IPS-15b (cell line): ENCODE data around the gene MYO15B.

Experiments
- H3K27me3 ChIP-seq: one replicate; pipeline ENCODE4 v1.6.1; 2013; ENCODE audit warnings: low read length; ENCODE audit not compliant: control insufficient read depth, insufficient read depth
- H3K36me3 ChIP-seq: one replicate; pipeline ENCODE4 v1.6.1; 2013; ENCODE audit warnings: low read length; ENCODE audit not compliant: control insufficient read depth, insufficient read depth
- H3K4me1 ChIP-seq: one replicate; pipeline ENCODE4 v1.6.1; 2013; ENCODE audit warnings: mild to moderate bottlenecking, low read length; ENCODE audit not compliant: control insufficient read depth, insufficient read depth
- H3K4me3 ChIP-seq: one replicate; pipeline ENCODE4 v1.5.1; 2013; ENCODE audit warnings: low read depth, low read length
- H3K9ac ChIP-seq: one replicate; pipeline ENCODE4 v1.6.1; 2013; ENCODE audit warnings: low read depth, mild to moderate bottlenecking, low read length
- H3K9me3 ChIP-seq: one replicate; pipeline ENCODE4 v1.6.1; 2013; ENCODE audit warnings: mild to moderate bottlenecking, low read length; ENCODE audit not compliant: control insufficient read depth, insufficient read depth

The MYO15B gene

DNA sequence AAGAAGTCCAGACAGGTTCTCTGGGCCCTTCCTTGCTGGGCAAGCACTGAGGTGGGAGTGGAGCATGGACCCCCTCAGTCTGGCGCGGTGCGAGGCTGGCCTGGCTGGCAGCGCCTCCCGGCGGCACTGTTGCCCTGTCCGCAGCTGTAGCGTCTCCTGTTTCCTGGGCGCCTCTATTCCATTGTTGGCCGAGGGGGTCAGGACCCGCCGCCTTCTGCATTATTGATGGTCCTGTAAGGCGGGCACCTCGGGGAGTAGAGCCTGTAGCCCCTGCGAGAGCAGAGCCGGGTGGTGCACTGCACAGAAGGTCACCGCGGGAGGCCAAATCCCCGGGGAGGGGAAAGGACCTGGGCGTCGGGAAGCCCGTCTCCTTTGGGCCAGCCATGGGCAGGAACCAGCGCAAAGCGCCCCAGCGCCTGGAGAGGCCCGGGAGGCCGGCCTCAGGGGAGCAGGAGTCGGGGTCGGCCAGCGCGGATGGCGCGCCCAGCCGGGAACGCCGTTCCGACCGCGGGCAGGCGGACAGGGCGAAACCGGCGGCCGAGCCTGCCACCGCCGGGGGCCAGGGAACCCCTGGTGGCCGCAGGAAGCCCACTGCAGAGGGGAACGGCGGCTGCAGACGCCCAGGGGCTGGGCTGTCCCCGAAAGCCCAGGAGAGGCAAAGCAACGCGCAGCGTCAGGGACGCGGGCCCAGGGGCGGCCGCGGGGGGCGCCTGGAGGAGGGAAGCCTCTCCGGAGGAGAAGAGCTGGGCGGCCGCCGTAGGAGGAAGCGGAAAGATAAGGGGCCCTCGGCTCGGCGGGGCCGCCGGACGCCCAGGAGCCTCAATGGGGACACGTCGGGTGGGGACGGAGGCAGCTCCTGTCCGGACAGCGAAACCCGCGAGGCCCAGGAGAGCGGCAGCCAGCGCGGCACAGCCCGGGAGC, at the start of gene MYO15B:
TSS of gene MYO15B (plus strand) at position 126 of the 921 bp plus-strand sequence. CDS start at position 384, 258 bp downstream.
- Histone ChIP-seq H3K9ac (peak within 1 kb of the TSS; percentile 65), H3K27me3 (peaks cover 6% of the 10 kb centered on the region), H3K4me1 (peaks cover 2% of the 10 kb centered on the region), H3K9me3 (no peaks in the 10 kb centered on the region), H3K4me3 (peak within 1 kb of the TSS; percentile 63), H3K36me3 (no peaks in the 10 kb centered on the region)

DNA sequence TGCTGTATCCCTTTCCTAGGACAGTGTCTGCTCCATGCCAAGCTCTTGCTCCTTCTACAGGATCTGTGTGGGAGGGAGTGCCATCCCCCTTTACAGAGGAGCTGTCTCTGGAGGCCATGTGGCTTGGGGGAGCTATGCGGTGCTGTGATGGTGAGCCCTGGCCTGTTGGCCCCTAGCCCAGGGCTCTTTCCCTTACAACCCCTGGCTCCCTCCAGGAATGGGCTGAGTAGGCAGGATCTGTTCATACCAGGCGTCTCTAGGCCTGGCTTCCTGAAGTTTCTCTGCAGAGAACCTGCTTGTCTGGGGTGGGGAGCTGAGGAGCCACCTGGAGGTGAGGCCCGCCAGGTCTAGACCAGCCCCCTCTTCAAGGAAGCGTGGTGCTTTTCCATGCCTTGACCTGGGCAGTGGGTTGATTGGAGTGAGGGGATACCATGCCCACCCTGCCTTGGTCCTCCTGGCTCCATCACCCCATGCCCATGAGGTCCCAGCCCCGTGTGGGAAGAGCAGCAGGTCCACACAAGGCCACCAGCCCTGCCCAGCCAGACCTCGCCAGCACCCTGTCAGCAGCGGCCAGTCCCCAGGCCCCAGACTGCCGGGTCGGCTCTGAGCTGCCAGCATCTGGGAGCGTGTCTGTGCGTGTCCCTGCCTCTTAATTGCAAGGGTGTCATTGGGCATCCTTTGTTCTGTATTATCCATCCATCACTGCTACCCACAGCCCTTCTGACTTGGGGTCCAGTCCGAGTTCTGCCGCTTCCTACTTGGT, 47.5 kb upstream of the MYO15B start:
- H3K9ac ChIP-seq = no peak overlapping the region
- no peaks in the 10 kb centered on the region for H3K27me3 ChIP-seq
- no peaks in the 10 kb centered on the region for H3K36me3 ChIP-seq

DNA sequence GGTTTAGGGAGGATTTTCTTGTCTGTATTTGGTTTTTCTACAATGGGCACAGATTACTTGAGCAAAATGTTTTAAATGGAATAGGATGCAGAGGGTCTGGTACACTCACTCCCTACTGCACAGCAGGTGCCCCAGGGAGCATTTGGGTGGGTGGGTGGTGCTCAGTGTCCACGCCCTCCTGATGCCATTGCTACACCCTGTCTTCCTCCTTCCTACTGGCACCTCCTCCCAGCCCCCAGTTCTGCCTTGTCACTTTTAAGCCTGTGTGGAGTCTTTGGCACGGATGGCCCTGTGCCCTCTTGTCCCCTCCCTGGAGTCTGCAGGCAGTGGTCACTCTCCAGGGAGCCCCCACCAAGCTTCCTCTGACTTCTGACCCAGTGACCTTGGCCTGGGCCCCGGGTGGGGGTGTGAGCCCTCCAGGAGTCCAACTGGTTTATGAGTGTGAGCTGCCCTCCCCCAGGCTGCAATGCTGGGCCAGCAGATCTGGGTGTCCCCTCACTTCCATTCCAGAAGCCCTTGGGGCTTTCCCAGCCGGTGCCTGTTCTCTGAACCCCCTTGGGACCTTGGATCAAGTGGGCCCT, 46.6 kb upstream of the MYO15B start:
- no peaks in the 10 kb centered on the region for H3K9me3 ChIP-seq
- no peaks in the 10 kb centered on the region for H3K36me3 ChIP-seq
- H3K9ac ChIP-seq = no peak overlapping the region
- no peak overlapping the region for H3K4me3 ChIP-seq
- H3K27me3 ChIP-seq = no peaks in the 10 kb centered on the region
- H3K4me1 ChIP-seq = peaks cover 4% of the 10 kb centered on the region

More for the DNA sequence above, 47.5 kb upstream of the MYO15B start:
- H3K4me1 ChIP-seq = peaks cover 2% of the 10 kb centered on the region
- H3K4me3 ChIP-seq = no peak overlapping the region
- H3K9me3 ChIP-seq = no peaks in the 10 kb centered on the region

DNA sequence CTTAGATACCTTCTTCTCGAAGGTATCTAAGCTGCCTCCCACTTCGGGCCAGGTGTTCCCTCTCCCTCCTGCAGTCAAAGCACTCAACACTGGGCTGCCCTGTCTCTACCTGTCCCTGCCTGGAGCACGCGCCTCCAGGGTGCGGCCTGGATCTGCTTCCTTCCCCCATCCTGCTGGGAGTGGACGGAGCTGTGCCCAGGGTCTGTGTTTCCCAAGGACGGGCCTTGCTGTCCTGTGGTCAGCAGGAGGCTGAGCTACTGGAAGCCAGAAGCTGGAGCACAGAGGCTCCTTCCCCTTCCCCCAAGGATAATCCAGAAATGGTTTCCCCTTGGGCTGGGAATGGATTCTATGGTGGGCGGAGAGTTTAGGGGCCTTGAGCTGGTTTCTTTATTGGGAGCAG, 45.4 kb upstream of the MYO15B start:
- Histone ChIP-seq H3K4me3 (no peak overlapping the region), H3K4me1 (peaks cover 4% of the 10 kb centered on the region), H3K9me3 (no peaks in the 10 kb centered on the region), H3K9ac (no peak overlapping the region), H3K27me3 (no peaks in the 10 kb centered on the region), H3K36me3 (no peaks in the 10 kb centered on the region)

DNA sequence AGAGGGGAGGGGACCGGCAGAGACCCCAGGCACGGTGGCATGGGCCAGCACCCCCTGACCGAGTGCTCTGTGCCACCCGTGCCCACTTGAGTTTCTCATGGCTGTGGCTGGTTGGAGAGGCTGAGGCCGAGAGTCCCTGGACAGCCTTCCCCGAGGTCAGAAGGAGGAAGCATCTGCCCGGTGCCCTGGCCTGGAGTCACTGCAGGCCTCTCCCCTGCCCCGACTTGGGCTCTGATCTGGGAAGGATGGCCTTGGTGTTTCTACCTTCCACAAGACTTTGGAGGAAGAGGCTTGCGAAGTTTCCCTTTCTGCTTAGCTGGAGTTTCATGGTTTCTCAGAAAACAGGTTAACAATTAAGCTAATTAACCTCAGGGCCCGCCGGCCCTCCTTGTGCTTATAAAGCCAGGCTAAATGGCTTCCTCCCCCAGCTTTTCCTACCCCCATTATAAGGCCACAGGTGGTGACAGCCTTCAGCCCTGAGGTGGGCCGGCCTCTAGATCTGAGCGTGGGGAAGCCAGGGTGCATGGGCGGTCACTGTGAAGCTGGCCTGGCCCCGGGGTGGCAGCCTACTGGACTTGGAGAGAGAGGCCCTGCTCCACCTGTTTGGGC, 44.8 kb upstream of the MYO15B start:
- no peak overlapping the region for H3K4me3 ChIP-seq
- H3K27me3 ChIP-seq = no peaks in the 10 kb centered on the region
- no peaks in the 10 kb centered on the region for H3K9me3 ChIP-seq
- no peak overlapping the region for H3K9ac ChIP-seq
- peaks cover 4% of the 10 kb centered on the region for H3K4me1 ChIP-seq
- no peaks in the 10 kb centered on the region for H3K36me3 ChIP-seq

DNA sequence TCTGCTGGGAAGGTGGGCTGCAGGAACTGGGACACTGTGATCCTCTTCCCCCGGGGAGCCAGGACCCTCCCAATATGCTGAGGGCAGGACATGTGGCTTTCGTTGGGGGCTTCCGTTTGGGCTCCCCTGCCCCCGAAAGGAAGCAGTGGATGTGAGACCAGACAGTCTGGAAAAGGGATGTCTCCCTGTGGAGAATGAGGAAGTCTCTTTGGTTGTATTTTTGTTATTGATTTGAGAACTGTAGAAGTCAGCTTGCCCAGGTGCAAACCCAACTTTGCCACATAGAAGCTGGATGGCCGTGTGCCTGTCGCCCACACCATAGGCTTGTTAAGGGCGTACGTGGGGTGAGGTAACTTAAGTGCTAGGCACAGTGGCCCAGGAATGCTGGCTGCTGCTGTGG, 43.4 kb upstream of the MYO15B start:
- Histone ChIP-seq H3K4me1 (peaks cover 7% of the 10 kb centered on the region), H3K9me3 (no peaks in the 10 kb centered on the region), H3K9ac (no peak overlapping the region), H3K36me3 (no peaks in the 10 kb centered on the region), H3K4me3 (no peak overlapping the region), H3K27me3 (no peaks in the 10 kb centered on the region)

DNA sequence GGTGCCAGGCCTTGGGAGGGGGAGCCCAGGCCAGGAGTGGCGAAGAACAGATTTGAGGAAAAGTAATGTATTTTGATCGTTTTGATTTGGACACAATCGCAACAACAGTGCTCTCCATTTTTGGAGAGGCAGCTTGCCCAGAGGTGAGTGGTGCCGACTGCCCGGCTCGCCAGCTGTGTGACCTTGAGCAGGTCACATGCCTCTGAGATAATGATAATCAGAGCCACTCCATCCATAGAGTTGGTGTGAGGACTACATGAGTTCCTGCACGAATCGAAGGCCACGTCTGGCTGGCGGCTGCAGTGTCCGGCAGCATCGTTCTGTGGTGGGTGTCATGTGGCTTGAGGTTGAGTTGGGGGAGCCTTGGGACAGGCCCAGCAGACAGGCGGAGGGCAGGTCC, 41.4 kb upstream of the MYO15B start:
- H3K27me3 ChIP-seq = no peaks in the 10 kb centered on the region
- H3K36me3 ChIP-seq = no peaks in the 10 kb centered on the region
- H3K9me3 ChIP-seq = no peaks in the 10 kb centered on the region
- H3K9ac ChIP-seq = no peak overlapping the region
- H3K4me3 ChIP-seq = no peak overlapping the region
- H3K4me1 ChIP-seq = peaks cover 14% of the 10 kb centered on the region

DNA sequence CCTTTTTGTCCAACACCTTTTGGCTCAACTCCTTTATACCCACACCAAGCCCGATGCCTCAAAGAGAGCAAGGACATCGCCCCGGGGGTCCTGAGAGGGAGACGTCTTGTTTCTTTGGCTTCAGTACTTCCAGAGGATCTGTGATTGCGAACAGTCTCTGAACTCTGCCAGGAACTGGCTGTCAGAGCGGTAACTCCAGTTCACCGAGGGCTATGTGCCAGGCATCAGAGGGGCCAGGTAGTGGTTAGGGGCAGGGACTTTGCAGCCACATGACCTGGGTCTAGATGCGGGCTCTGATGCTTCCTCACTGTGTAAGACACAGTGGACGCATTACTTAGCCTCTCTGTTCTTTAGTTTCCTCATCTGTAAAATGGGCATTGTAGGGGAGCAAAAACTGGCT, 40.5 kb upstream of the MYO15B start:
- Histone ChIP-seq H3K27me3 (no peaks in the 10 kb centered on the region), H3K4me3 (no peak overlapping the region), H3K4me1 (peaks cover 14% of the 10 kb centered on the region), H3K36me3 (peaks cover 2% of the 10 kb centered on the region), H3K9ac (no peak overlapping the region), H3K9me3 (no peaks in the 10 kb centered on the region)

DNA sequence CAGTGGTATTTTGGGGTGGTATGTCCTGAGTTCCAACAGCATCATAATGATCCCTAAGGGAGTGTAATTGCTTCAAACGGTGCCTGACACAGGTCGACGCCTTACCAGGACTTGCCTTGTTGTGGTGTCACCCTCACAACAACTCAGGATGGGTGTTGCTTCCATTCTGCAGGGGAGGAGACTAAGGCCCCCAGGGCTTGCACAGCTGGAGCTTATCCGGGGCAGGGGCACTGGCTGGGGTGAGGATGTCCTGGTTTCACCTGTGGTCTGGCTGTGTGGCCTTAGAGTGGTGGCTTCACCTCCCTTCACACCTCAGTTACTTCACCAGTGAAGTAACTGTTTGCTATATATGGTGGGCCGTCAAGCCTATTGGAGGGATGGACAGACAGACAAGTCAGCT, 38.8 kb upstream of the MYO15B start:
- peaks cover 2% of the 10 kb centered on the region for H3K36me3 ChIP-seq
- no peaks in the 10 kb centered on the region for H3K27me3 ChIP-seq
- peaks cover 14% of the 10 kb centered on the region for H3K4me1 ChIP-seq
- H3K9me3 ChIP-seq = no peaks in the 10 kb centered on the region
- H3K4me3 ChIP-seq = peak overlapping the region; percentile 43
- no peak overlapping the region for H3K9ac ChIP-seq

DNA sequence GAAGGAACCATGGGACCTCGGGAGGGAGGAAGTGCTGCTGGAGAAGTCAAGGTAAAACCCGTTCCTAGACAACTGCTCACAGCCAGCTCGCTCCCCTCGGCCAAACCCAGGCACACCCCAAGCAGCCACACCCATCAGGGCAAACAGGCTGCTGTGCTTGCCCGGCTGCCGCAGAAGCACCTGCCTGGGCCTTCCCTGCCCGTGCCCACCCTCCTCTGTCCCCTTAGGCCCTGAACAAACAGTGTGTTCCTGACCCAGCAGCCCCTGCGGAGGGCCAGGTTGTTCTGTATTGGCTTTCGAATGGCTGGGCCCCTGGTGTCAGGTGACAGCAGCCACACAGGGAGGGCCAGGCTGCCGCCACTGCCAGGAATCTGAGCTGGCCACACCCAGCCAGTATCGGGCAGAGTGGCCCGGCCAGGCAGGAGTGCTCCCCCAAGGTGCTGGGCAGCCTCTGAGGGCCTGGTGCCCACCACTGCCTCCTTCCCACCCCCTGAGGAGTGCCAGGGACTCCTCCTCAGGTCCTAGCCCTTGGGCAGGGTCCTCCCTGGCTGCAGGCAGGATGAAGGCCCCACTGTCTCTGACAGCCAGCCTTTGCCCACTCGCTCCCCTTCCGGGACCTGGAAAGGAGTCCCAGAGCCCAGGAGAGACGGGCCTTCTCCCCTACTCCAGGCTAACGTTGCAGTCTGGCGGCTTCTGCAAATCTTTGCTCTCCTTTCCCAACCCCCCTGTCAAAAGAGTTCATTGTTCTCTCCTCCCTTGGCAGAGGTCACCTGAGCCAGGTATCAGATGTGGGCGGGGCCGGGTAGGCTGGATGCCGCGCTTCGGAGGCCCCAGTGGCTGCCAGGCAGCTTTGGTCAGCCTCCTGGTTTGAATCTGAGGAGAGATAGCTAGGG, 38.1 kb upstream of the MYO15B start:
- H3K4me3 ChIP-seq = peak overlapping the region; percentile 43
- peaks cover 14% of the 10 kb centered on the region for H3K4me1 ChIP-seq
- H3K36me3 ChIP-seq = peaks cover 2% of the 10 kb centered on the region
- no peaks in the 10 kb centered on the region for H3K9me3 ChIP-seq
- H3K27me3 ChIP-seq = no peaks in the 10 kb centered on the region
- peak overlapping the region; percentile 24 for H3K9ac ChIP-seq

DNA sequence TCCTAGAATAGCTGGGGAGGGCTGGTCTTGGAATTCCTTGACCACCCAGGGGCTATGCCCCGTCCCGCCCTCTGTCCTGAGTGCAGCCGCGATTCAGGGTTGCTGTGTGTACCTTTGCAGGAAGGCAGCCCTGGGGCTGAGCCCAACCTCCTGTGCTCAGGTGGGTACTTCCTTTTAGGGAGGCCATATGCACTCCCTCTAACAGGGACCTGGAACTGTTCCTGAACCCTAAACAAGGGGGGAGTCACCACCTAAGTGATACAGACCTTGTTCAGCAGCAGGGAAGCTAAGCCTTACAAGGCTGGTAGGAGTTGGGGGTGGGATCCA, 37.5 kb upstream of the MYO15B start:
- Histone ChIP-seq H3K4me1 (peaks cover 14% of the 10 kb centered on the region), H3K36me3 (peaks cover 2% of the 10 kb centered on the region), H3K27me3 (no peaks in the 10 kb centered on the region), H3K9me3 (no peaks in the 10 kb centered on the region), H3K9ac (no peak overlapping the region), H3K4me3 (peak overlapping the region; percentile 43)
